Ectodermal cell (in vitro differentiated cells): ENCODE data around the gene SPACA4.

Source experiments
- H3K27ac ChIP-seq: 2 replicates; pipeline ENCODE4 v1.7.0; 2013; ENCODE audit warnings: mild to moderate bottlenecking, low read depth, low read length; ENCODE audit not compliant: insufficient read depth, poor library complexity, severe bottlenecking
- H3K27me3 ChIP-seq: 2 replicates; pipeline ENCODE4 v1.7.0; 2013; ENCODE audit warnings: mild to moderate bottlenecking, low read length; ENCODE audit not compliant: insufficient read depth, control insufficient read depth, poor library complexity, severe bottlenecking
- H3K36me3 ChIP-seq: one replicate; pipeline ENCODE4 v1.7.0; 2013; ENCODE audit warnings: low read length; ENCODE audit not compliant: control insufficient read depth, insufficient read depth
- H3K4me1 ChIP-seq: one replicate; pipeline ENCODE4 v1.7.0; 2013; ENCODE audit warnings: low read length; ENCODE audit not compliant: control insufficient read depth, insufficient read depth
- H3K4me3 ChIP-seq: 2 replicates; pipeline ENCODE4 v1.7.0; 2013; ENCODE audit warnings: low read depth, low read length, control low read depth; ENCODE audit not compliant: insufficient read depth
- H3K9me3 ChIP-seq: 2 replicates; pipeline ENCODE4 v1.7.0; 2013; ENCODE audit warnings: mild to moderate bottlenecking, low read length, moderate library complexity; ENCODE audit not compliant: control insufficient read depth
- WGBS, 2 experiments: methylation state at CpG; one replicate each; pipeline ENCODE4 v1.1.7; 2013; ENCODE audit warnings: missing lambda C conversion rate in 2 of 2; 5-methylcytosine and 5-hydroxymethylcytosine counted together

Gene SPACA4

GRCh38 chr19:48634036-48634342 is 27.4 kb downstream of the SPACA4 start:
- 83 to 90% methylated on average over 7 of the region's 7 CpGs for WGBS, 2 experiments
- H3K9me3 ChIP-seq = no peaks in the 10 kb centered on the region
- peaks cover 10% of the 10 kb centered on the region for H3K27me3 ChIP-seq
- H3K36me3 ChIP-seq = no peaks in the 10 kb centered on the region
- peak overlapping the region; percentile 57 for H3K27ac ChIP-seq
- H3K4me1 ChIP-seq = peaks cover 29% of the 10 kb centered on the region
- H3K4me3 ChIP-seq = peak overlapping the region; percentile 20

DNA sequence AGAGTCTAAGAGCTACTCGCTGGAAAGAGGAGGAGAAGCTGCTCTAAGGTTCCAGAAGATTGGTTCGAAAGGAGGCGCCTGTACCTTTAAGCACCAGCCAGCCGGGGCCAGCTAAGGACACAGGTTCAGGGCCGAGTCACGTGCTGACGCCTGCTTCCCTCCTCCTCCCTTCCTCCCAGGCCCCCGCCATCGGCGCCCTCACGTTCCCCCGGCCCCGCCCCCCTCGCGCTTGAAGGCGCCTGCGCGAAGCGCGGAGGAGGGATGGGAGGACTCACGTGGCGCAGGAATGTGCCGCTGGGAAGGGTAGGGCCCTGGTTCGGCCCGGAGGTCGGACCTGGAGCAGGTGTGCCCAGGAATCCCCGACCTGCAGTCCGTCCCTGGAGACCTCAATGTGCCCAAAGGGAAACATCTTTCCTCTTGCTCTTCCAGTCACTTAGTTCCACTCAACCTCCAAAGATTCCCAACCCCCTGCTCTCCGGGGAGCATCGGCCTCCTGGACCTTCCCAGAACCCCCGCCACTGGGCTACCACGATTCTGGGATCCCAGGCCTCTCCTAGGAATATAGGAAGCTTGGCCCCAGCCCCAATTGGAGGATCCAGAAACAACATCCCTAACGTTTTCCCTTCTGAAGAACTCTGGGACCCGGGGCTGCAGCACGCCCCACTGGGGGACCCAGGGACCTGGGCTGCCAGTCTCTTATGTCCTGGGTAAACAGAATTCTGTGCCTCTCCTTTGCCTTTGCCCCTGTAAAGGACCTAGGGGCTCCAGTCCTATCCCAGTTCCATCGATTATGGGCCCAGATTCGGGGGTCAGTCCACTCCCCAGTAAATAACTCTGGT is 28.1 kb downstream of the SPACA4 start:
- peak overlapping the region; percentile 74 for H3K27ac ChIP-seq
- peaks cover 10% of the 10 kb centered on the region for H3K27me3 ChIP-seq
- 10 to 11% methylated on average over 37 of the region's 37 CpGs for WGBS, 2 experiments
- peaks cover 25% of the 10 kb centered on the region for H3K4me1 ChIP-seq
- no peaks in the 10 kb centered on the region for H3K36me3 ChIP-seq
- H3K4me3 ChIP-seq = peak overlapping the region; percentile 75
- no peaks in the 10 kb centered on the region for H3K9me3 ChIP-seq

GRCh38 chr19:48635263-48635965 is 28.9 kb downstream of the SPACA4 start:
- H3K27ac ChIP-seq = peak overlapping the region; percentile 74
- H3K4me3 ChIP-seq = peak overlapping the region; percentile 75
- H3K27me3 ChIP-seq = peaks cover 10% of the 10 kb centered on the region
- 2% methylated on average over 67 of the region's 67 CpGs for WGBS, 2 experiments
- H3K36me3 ChIP-seq = no peaks in the 10 kb centered on the region
- peaks cover 20% of the 10 kb centered on the region for H3K4me1 ChIP-seq
- H3K9me3 ChIP-seq = no peaks in the 10 kb centered on the region

- no peaks in the 10 kb centered on the region for H3K36me3 ChIP-seq
- peaks cover 10% of the 10 kb centered on the region for H3K27me3 ChIP-seq
- no peak overlapping the region for H3K27ac ChIP-seq
- H3K4me3 ChIP-seq = peak overlapping the region; percentile 75
- WGBS, 2 experiments = 2% methylated on average over 35 of the region's 35 CpGs
- peaks cover 13% of the 10 kb centered on the region for H3K4me1 ChIP-seq
- H3K9me3 ChIP-seq = no peaks in the 10 kb centered on the region
Observed at GRCh38 chr19:48635966-48636858, 29.7 kb downstream of the SPACA4 start.

DNA sequence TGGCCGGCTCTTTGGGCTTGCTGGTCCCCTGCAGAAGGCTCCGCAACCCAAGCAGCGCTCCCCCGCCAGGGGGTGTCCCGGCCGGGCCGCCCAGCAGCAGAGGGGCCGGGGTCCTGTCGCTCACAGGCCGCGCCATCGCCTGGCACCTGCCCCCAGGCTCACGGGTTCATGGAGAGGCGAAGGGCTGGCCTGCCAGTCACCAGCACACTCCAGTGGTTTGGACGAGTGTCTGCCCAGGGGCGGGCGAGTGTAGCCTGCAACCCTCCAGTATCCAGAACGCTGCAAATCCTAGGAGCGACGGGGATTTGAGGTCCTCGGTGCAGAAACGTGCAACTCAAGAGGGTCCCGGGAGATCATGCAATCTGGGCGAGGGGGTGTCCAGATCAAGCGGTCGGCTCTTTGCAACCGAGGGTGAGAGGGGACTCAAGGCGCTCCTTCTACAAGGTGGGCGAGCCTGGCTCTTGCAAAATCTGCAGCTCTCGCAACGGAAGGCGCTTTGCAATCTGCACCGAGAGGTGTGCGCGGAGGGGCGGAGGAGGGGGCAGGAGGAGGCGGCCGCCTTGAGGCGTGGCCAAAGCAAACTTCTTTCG is 30.4 kb downstream of the SPACA4 start, which contains the start of gene DBP:
DBP (minus strand) TSS at position 521 of the 590 bp plus-strand sequence; CDS start at position 136, 385 bp downstream.
- H3K27ac ChIP-seq = peak within 1 kb of the TSS; percentile 95
- peaks cover 10% of the 10 kb centered on the region for H3K27me3 ChIP-seq
- WGBS, 2 experiments = 1% methylated on average over 40 of the region's 40 CpGs
- H3K4me3 ChIP-seq = peak within 1 kb of the TSS; percentile 75
- peaks cover 13% of the 10 kb centered on the region for H3K4me1 ChIP-seq
- no peaks in the 10 kb centered on the region for H3K9me3 ChIP-seq
- H3K36me3 ChIP-seq = no peaks in the 10 kb centered on the region

GRCh38 chr19:48637449-48637947 is 31.0 kb downstream of the SPACA4 start:
- 0% methylated on average over 38 of the region's 38 CpGs for WGBS, 2 experiments
- H3K27ac ChIP-seq = peak overlapping the region; percentile 95

GRCh38 chr19:48637948-48638830 is 31.6 kb downstream of the SPACA4 start:
- 13% methylated on average over 29 of the region's 29 CpGs for WGBS, 2 experiments

More at GRCh38 chr19:48637449-48637947, 31.0 kb downstream of the SPACA4 start:
- peak overlapping the region; percentile 75 for H3K4me3 ChIP-seq
- no peaks in the 10 kb centered on the region for H3K36me3 ChIP-seq
- H3K4me1 ChIP-seq = peaks cover 13% of the 10 kb centered on the region
- H3K27me3 ChIP-seq = peaks cover 10% of the 10 kb centered on the region
- no peaks in the 10 kb centered on the region for H3K9me3 ChIP-seq

GRCh38 chr19:48638831-48639381 is 32.4 kb downstream of the SPACA4 start:
- Histone ChIP-seq H3K27me3 (peaks cover 10% of the 10 kb centered on the region), H3K4me3 (peak overlapping the region; percentile 3), H3K9me3 (no peaks in the 10 kb centered on the region), H3K4me1 (peaks cover 13% of the 10 kb centered on the region), H3K27ac (peak overlapping the region; percentile 67), H3K36me3 (no peaks in the 10 kb centered on the region)
- WGBS, 2 experiments = 87 to 89% methylated on average over 16 of the region's 16 CpGs

More at GRCh38 chr19:48637948-48638830, 31.6 kb downstream of the SPACA4 start:
- Histone ChIP-seq H3K27me3 (peaks cover 10% of the 10 kb centered on the region), H3K27ac (peak overlapping the region; percentile 95), H3K9me3 (no peaks in the 10 kb centered on the region), H3K4me3 (peak overlapping the region; percentile 38), H3K36me3 (no peaks in the 10 kb centered on the region), H3K4me1 (peaks cover 13% of the 10 kb centered on the region)
